Measurements from ENCODE around the gene CDKL5. TPM values are rescaled to one million over a fixed set of nuclear protein-coding genes. Genes with fewer than 3 reads are reported as not detected.

CDKL5 gene
- total RNA-seq, 1 experiment from 2014 or later = 0.82 TPM

- no peaks in the 10 kb centered on the region for H3K9me2 ChIP-seq (replicated peaks; ENCODE audit: insufficient read depth, low read length)
- H3K27me3 ChIP-seq (ENCODE audit: low read length) = no peaks in the 10 kb centered on the region
- no peak overlapping the region for H2AFZ ChIP-seq (ENCODE audit: low read length)
- H3K4me2 ChIP-seq (ENCODE audit: low read depth, low read length, poor library complexity, severe bottlenecking) = no peak overlapping the region
- H4K20me1 ChIP-seq (ENCODE audit: insufficient read depth, low read depth, low read length) = no peaks in the 10 kb centered on the region
- no peak overlapping the region for H3K9ac ChIP-seq (ENCODE audit: low read length)
- no peaks in the 10 kb centered on the region for H3K79me2 ChIP-seq (ENCODE audit: low read length)
- no peak overlapping the region for H3K4me3 ChIP-seq (ENCODE audit: low read length)
- H3K4me1 ChIP-seq (ENCODE audit: low read length) = no peaks in the 10 kb centered on the region
- no peak overlapping the region for H3K27ac ChIP-seq (ENCODE audit: low read length)
- DNase-seq = no peak
- no peaks in the 10 kb centered on the region for H3K9me3 ChIP-seq (ENCODE audit: low read length)
- H3K36me3 ChIP-seq (ENCODE audit: insufficient read depth, low read length) = no peaks in the 10 kb centered on the region
Measured at GRCh38 chrX:18565727-18566126, 140.3 kb downstream of the CDKL5 start.

GRCh38 chrX:18566748-18567147 is 141.3 kb downstream of the CDKL5 start:
- Histone ChIP-seq H3K27ac (ENCODE audit: low read length) (no peak overlapping the region), H2AFZ (ENCODE audit: low read length) (no peak overlapping the region), H3K9me2 (replicated peaks; ENCODE audit: insufficient read depth, low read length) (no peaks in the 10 kb centered on the region), H3K4me2 (ENCODE audit: low read depth, low read length, poor library complexity, severe bottlenecking) (no peak overlapping the region), H3K9me3 (ENCODE audit: low read length) (no peaks in the 10 kb centered on the region), H3K4me1 (ENCODE audit: low read length) (no peaks in the 10 kb centered on the region), H3K79me2 (ENCODE audit: low read length) (no peaks in the 10 kb centered on the region), H3K9ac (ENCODE audit: low read length) (no peak overlapping the region), H3K27me3 (ENCODE audit: low read length) (no peaks in the 10 kb centered on the region), H4K20me1 (ENCODE audit: insufficient read depth, low read depth, low read length) (no peaks in the 10 kb centered on the region), H3K36me3 (ENCODE audit: insufficient read depth, low read length) (no peaks in the 10 kb centered on the region), H3K4me3 (ENCODE audit: low read length) (no peak overlapping the region)
- no peak for DNase-seq

GRCh38 chrX:18573556-18573955 is 148.1 kb downstream of the CDKL5 start:
- Histone ChIP-seq H3K9me2 (replicated peaks; ENCODE audit: insufficient read depth, low read length) (no peaks in the 10 kb centered on the region), H3K9ac (ENCODE audit: low read length) (no peak overlapping the region), H3K27ac (ENCODE audit: low read length) (no peak overlapping the region), H3K4me3 (ENCODE audit: low read length) (no peak overlapping the region), H4K20me1 (ENCODE audit: insufficient read depth, low read depth, low read length) (no peaks in the 10 kb centered on the region), H3K36me3 (ENCODE audit: insufficient read depth, low read length) (no peaks in the 10 kb centered on the region), H2AFZ (ENCODE audit: low read length) (no peak overlapping the region), H3K4me1 (ENCODE audit: low read length) (no peaks in the 10 kb centered on the region), H3K9me3 (ENCODE audit: low read length) (no peaks in the 10 kb centered on the region), H3K79me2 (ENCODE audit: low read length) (no peaks in the 10 kb centered on the region), H3K4me2 (ENCODE audit: low read depth, low read length, poor library complexity, severe bottlenecking) (no peak overlapping the region), H3K27me3 (ENCODE audit: low read length) (no peaks in the 10 kb centered on the region)
- no peak for DNase-seq

GRCh38 chrX:18574591-18574990 is 149.2 kb downstream of the CDKL5 start:
- DNase-seq = no peak
- H3K27me3 ChIP-seq (ENCODE audit: low read length) = no peaks in the 10 kb centered on the region
- no peaks in the 10 kb centered on the region for H3K36me3 ChIP-seq (ENCODE audit: insufficient read depth, low read length)
- H3K27ac ChIP-seq (ENCODE audit: low read length) = no peak overlapping the region
- H3K9me3 ChIP-seq (ENCODE audit: low read length) = no peaks in the 10 kb centered on the region
- no peaks in the 10 kb centered on the region for H3K9me2 ChIP-seq (replicated peaks; ENCODE audit: insufficient read depth, low read length)
- H3K79me2 ChIP-seq (ENCODE audit: low read length) = no peaks in the 10 kb centered on the region
- no peak overlapping the region for H2AFZ ChIP-seq (ENCODE audit: low read length)
- H3K4me3 ChIP-seq (ENCODE audit: low read length) = no peak overlapping the region
- no peak overlapping the region for H3K9ac ChIP-seq (ENCODE audit: low read length)
- no peaks in the 10 kb centered on the region for H4K20me1 ChIP-seq (ENCODE audit: insufficient read depth, low read depth, low read length)
- H3K4me1 ChIP-seq (ENCODE audit: low read length) = no peaks in the 10 kb centered on the region
- H3K4me2 ChIP-seq (ENCODE audit: low read depth, low read length, poor library complexity, severe bottlenecking) = no peak overlapping the region

- Histone ChIP-seq H3K36me3 (ENCODE audit: insufficient read depth, low read length) (no peaks in the 10 kb centered on the region), H3K27me3 (ENCODE audit: low read length) (no peaks in the 10 kb centered on the region), H3K4me1 (ENCODE audit: low read length) (no peaks in the 10 kb centered on the region), H3K79me2 (ENCODE audit: low read length) (no peaks in the 10 kb centered on the region), H4K20me1 (ENCODE audit: insufficient read depth, low read depth, low read length) (no peaks in the 10 kb centered on the region), H3K9me2 (replicated peaks; ENCODE audit: insufficient read depth, low read length) (no peaks in the 10 kb centered on the region), H3K4me2 (ENCODE audit: low read depth, low read length, poor library complexity, severe bottlenecking) (no peak overlapping the region), H3K4me3 (ENCODE audit: low read length) (no peak overlapping the region), H3K9me3 (ENCODE audit: low read length) (no peaks in the 10 kb centered on the region), H2AFZ (ENCODE audit: low read length) (no peak overlapping the region), H3K27ac (ENCODE audit: low read length) (no peak overlapping the region), H3K9ac (ENCODE audit: low read length) (no peak overlapping the region)
- no peak for DNase-seq
Measured at GRCh38 chrX:18575744-18576143, 150.3 kb downstream of the CDKL5 start.

GRCh38 chrX:18577400-18577799 is 152.0 kb downstream of the CDKL5 start:
- DNase-seq = no peak
- no peak overlapping the region for H3K4me2 ChIP-seq (ENCODE audit: low read depth, low read length, poor library complexity, severe bottlenecking)
- no peaks in the 10 kb centered on the region for H3K9me3 ChIP-seq (ENCODE audit: low read length)
- H4K20me1 ChIP-seq (ENCODE audit: insufficient read depth, low read depth, low read length) = no peaks in the 10 kb centered on the region
- no peak overlapping the region for H2AFZ ChIP-seq (ENCODE audit: low read length)
- no peaks in the 10 kb centered on the region for H3K4me1 ChIP-seq (ENCODE audit: low read length)
- no peak overlapping the region for H3K9ac ChIP-seq (ENCODE audit: low read length)
- no peak overlapping the region for H3K4me3 ChIP-seq (ENCODE audit: low read length)
- H3K27me3 ChIP-seq (ENCODE audit: low read length) = no peaks in the 10 kb centered on the region
- H3K36me3 ChIP-seq (ENCODE audit: insufficient read depth, low read length) = no peaks in the 10 kb centered on the region
- H3K9me2 ChIP-seq (replicated peaks; ENCODE audit: insufficient read depth, low read length) = no peaks in the 10 kb centered on the region
- no peaks in the 10 kb centered on the region for H3K79me2 ChIP-seq (ENCODE audit: low read length)
- no peak overlapping the region for H3K27ac ChIP-seq (ENCODE audit: low read length)

- DNase-seq = no peak
- H3K4me2 ChIP-seq (ENCODE audit: low read depth, low read length, poor library complexity, severe bottlenecking) = no peak overlapping the region
- H3K36me3 ChIP-seq (ENCODE audit: insufficient read depth, low read length) = no peaks in the 10 kb centered on the region
- H3K4me3 ChIP-seq (ENCODE audit: low read length) = no peak overlapping the region
- H3K4me1 ChIP-seq (ENCODE audit: low read length) = no peaks in the 10 kb centered on the region
- no peak overlapping the region for H2AFZ ChIP-seq (ENCODE audit: low read length)
- no peaks in the 10 kb centered on the region for H3K79me2 ChIP-seq (ENCODE audit: low read length)
- H3K9ac ChIP-seq (ENCODE audit: low read length) = no peak overlapping the region
- H3K27ac ChIP-seq (ENCODE audit: low read length) = no peak overlapping the region
- H3K9me2 ChIP-seq (replicated peaks; ENCODE audit: insufficient read depth, low read length) = no peaks in the 10 kb centered on the region
- H3K27me3 ChIP-seq (ENCODE audit: low read length) = no peaks in the 10 kb centered on the region
- no peaks in the 10 kb centered on the region for H3K9me3 ChIP-seq (ENCODE audit: low read length)
- no peaks in the 10 kb centered on the region for H4K20me1 ChIP-seq (ENCODE audit: insufficient read depth, low read depth, low read length)
Measured at GRCh38 chrX:18578546-18578945, 153.1 kb downstream of the CDKL5 start.

GRCh38 chrX:18579495-18579894 is 154.1 kb downstream of the CDKL5 start:
- Histone ChIP-seq H3K79me2 (ENCODE audit: low read length) (no peaks in the 10 kb centered on the region), H3K9me2 (replicated peaks; ENCODE audit: insufficient read depth, low read length) (no peaks in the 10 kb centered on the region), H3K9me3 (ENCODE audit: low read length) (no peaks in the 10 kb centered on the region), H3K27me3 (ENCODE audit: low read length) (no peaks in the 10 kb centered on the region), H3K27ac (ENCODE audit: low read length) (no peak overlapping the region), H3K36me3 (ENCODE audit: insufficient read depth, low read length) (no peaks in the 10 kb centered on the region), H3K9ac (ENCODE audit: low read length) (no peak overlapping the region), H4K20me1 (ENCODE audit: insufficient read depth, low read depth, low read length) (no peaks in the 10 kb centered on the region), H3K4me1 (ENCODE audit: low read length) (no peaks in the 10 kb centered on the region), H3K4me2 (ENCODE audit: low read depth, low read length, poor library complexity, severe bottlenecking) (no peak overlapping the region), H3K4me3 (ENCODE audit: low read length) (no peak overlapping the region), H2AFZ (ENCODE audit: low read length) (no peak overlapping the region)
- DNase-seq = no peak

GRCh38 chrX:18582910-18583493 is 157.6 kb downstream of the CDKL5 start:
- Histone ChIP-seq H3K9me3 (ENCODE audit: low read length) (no peaks in the 10 kb centered on the region), H3K4me3 (ENCODE audit: low read length) (no peak overlapping the region), H3K4me2 (ENCODE audit: low read depth, low read length, poor library complexity, severe bottlenecking) (no peak overlapping the region), H3K9ac (ENCODE audit: low read length) (no peak overlapping the region), H3K27ac (ENCODE audit: low read length) (no peak overlapping the region), H2AFZ (ENCODE audit: low read length) (no peak overlapping the region), H3K36me3 (ENCODE audit: insufficient read depth, low read length) (no peaks in the 10 kb centered on the region), H3K27me3 (ENCODE audit: low read length) (no peaks in the 10 kb centered on the region), H4K20me1 (ENCODE audit: insufficient read depth, low read depth, low read length) (no peaks in the 10 kb centered on the region), H3K9me2 (replicated peaks; ENCODE audit: insufficient read depth, low read length) (no peaks in the 10 kb centered on the region), H3K4me1 (ENCODE audit: low read length) (no peaks in the 10 kb centered on the region), H3K79me2 (ENCODE audit: low read length) (no peaks in the 10 kb centered on the region)
- DNase-seq = no peak
